Epithelial cell of alveolus of lung (primary cell): ENCODE measurements around the gene GLI2. TPM values are rescaled to one million over a fixed set of nuclear protein-coding genes. Genes with fewer than 3 reads are reported as not detected.

Source experiments
- total RNA-seq: library from RNA; depleted of rRNA; stranded (reverse); fragments of >200 nt; gene quantifications from 2 replicates; pipeline ENCODE4 v1.2.1, GENCODE V29; 2015

The GLI2 gene
- 15.1 and 17.2 TPM in 2 replicates for total RNA-seq

DNA sequence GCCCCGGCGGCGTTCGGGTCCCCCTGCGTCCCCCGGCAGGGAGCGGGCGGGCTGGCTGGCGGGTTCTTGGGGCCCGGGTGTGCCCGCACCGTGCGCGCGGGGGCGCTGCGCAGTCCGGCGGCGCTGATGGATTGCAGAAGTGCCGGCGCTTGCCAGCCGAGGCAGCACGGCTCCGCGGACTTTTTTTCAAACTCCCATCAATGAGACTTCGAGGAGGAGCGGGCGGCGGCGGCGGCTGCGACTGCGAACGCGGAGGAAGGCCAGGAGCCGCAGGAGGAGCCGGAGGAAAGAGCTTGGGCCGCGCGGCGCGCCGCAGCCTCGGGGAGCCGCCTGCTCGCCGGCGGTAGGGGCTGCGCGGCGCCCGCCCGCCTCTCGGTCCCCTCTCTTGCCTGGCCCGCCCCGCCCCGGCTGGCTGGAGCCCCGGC, at the start of gene GLI2:
Gene GLI2, plus strand, starts transcription at position 123 of the 425 bp plus-strand sequence. CDS start 61,453 bp downstream, outside the sequence.

